Rectal smooth muscle tissue (tissue), 1 donor: ENCODE measurements around the gene MRC2.
A peak's percentile ranks its signal among the peaks of the same experiment; 100 is the strongest.
"Not testable (repeated sequence)": the region's sequence is repeated elsewhere in the genome, so short reads cannot be mapped to it uniquely, and the experiment has no call there.

Experiments
- H3K27ac ChIP-seq: one replicate; pipeline ENCODE4 v1.7.0; 2013; ENCODE audit warnings: low read depth, low read length, inconsistent platforms
- H3K27me3 ChIP-seq: one replicate; pipeline ENCODE4 v1.7.0; 2013; ENCODE audit warnings: low read length; ENCODE audit not compliant: control insufficient read depth, insufficient read depth
- H3K36me3 ChIP-seq: one replicate; pipeline ENCODE4 v1.7.0; 2013; ENCODE audit warnings: low read length; ENCODE audit not compliant: control insufficient read depth, insufficient read depth
- H3K4me1 ChIP-seq: one replicate; pipeline ENCODE4 v1.7.0; 2013; ENCODE audit warnings: low read length; ENCODE audit not compliant: control insufficient read depth, insufficient read depth
- H3K4me3 ChIP-seq: one replicate; pipeline ENCODE4 v1.7.0; 2013; ENCODE audit warnings: low read length
- H3K9ac ChIP-seq: one replicate; pipeline ENCODE4 v1.7.0; 2013; ENCODE audit warnings: low read length

MRC2 gene, protein sequence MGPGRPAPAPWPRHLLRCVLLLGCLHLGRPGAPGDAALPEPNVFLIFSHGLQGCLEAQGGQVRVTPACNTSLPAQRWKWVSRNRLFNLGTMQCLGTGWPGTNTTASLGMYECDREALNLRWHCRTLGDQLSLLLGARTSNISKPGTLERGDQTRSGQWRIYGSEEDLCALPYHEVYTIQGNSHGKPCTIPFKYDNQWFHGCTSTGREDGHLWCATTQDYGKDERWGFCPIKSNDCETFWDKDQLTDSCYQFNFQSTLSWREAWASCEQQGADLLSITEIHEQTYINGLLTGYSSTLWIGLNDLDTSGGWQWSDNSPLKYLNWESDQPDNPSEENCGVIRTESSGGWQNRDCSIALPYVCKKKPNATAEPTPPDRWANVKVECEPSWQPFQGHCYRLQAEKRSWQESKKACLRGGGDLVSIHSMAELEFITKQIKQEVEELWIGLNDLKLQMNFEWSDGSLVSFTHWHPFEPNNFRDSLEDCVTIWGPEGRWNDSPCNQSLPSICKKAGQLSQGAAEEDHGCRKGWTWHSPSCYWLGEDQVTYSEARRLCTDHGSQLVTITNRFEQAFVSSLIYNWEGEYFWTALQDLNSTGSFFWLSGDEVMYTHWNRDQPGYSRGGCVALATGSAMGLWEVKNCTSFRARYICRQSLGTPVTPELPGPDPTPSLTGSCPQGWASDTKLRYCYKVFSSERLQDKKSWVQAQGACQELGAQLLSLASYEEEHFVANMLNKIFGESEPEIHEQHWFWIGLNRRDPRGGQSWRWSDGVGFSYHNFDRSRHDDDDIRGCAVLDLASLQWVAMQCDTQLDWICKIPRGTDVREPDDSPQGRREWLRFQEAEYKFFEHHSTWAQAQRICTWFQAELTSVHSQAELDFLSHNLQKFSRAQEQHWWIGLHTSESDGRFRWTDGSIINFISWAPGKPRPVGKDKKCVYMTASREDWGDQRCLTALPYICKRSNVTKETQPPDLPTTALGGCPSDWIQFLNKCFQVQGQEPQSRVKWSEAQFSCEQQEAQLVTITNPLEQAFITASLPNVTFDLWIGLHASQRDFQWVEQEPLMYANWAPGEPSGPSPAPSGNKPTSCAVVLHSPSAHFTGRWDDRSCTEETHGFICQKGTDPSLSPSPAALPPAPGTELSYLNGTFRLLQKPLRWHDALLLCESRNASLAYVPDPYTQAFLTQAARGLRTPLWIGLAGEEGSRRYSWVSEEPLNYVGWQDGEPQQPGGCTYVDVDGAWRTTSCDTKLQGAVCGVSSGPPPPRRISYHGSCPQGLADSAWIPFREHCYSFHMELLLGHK (N-terminal part only)

DNA sequence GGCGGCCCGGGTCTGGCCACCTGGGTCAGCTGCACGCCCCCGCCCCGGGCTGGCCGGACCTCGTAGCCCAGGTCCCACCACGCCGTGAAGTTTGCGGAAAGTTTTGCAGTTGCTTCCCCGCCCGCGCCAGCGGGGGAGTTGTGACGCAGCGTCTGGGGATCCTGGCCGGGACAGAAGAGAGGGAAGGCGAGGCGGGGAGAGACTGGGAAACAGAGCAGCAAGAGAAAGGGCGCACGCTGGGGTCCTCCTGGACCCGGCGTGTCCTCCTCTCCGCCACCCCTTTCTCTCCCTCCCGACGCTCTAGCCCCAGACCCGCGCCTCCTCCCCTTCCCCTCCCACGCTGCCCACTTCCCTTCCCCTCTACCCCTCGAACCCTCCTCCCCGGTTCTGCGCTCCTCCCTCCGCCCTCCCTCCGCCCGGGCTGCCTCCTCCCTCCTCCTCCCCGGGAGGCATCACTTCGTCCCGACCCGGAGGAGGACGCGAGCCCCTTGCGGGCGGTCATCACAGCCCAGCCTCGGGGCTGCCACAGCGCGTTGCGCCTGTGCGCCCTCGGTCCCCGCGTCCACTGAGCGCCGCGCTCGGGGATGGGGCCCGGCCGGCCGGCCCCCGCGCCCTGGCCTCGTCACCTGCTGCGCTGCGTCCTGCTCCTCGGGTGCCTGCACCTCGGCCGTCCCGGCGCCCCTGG is at the start of gene MRC2:
Gene MRC2 (plus strand): TSS at position 452 of the 685 bp plus-strand sequence. CDS start 133 bp downstream, at position 585.
- Histone ChIP-seq H3K27ac (peak within 1 kb of the TSS; percentile 69), H3K27me3 (peaks cover 7% of the 10 kb centered on the region), H3K4me3 (peak within 1 kb of the TSS; percentile 63), H3K36me3 (no peaks in the 10 kb centered on the region), H3K9ac (peak within 1 kb of the TSS; percentile 11), H3K4me1 (no peaks in the 10 kb centered on the region)

DNA sequence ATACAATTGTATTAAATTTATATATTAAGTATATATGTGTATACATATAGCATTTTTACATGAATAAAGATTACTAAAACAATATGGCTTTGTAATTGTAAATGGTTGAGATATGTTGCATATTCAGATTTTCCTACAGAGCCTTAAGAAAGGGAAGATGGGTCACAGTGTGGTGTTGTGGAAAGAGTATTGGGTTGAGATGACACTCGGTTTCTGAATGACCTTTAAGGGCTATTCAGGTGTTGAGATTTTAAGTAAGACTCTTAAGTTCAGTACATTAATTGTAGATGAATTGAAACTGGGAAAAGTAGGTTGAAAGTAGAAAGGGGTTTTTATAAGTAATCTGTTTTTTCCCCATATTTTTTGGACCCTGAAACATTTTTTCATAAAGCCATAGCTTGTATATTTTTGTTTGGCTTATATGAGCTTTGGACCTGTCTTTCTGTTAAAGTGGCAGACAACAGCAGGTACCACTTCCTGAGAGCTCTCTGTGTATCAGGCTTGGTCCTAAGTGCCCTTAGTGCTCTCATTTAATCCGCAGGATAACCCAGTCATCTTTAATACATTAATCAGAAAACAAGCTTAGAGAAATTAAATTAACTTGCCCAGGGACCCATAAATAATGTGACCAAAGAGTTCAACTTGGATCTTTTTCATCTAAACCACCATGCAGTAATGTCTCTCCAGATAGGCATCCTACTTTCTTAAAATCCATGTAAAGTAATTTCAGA is 48.5 kb upstream of the MRC2 start:
- Histone ChIP-seq H3K9ac (no peak overlapping the region), H3K27ac (no peak overlapping the region), H3K4me3 (no peak overlapping the region), H3K36me3 (peaks cover 4% of the 10 kb centered on the region), H3K4me1 (no peaks in the 10 kb centered on the region), H3K27me3 (no peaks in the 10 kb centered on the region)

DNA sequence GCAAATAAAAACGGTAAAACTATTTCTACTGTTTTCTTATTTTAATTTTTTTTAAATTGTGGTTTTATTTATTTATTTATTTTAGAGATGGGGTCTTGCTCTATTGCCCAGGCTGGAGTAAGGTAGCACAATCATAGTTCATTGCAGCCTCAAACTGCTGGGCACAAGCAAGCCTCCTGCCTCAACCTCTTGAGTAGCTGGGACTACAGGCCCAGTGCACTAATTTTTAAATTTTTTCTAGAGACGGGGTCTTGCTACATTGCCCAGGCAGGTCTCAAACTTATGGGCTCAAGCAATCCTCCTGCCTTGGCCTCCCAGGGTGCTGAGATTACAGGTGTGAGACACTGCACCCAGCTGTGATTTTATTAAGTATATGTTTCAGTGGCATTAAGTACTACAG is 46.5 kb upstream of the MRC2 start:
- Histone ChIP-seq H3K36me3 (peaks cover 7% of the 10 kb centered on the region), H3K27me3 (no peaks in the 10 kb centered on the region), H3K9ac (no peak overlapping the region), H3K27ac (no peak overlapping the region), H3K4me1 (no peaks in the 10 kb centered on the region), H3K4me3 (no peak overlapping the region)

DNA sequence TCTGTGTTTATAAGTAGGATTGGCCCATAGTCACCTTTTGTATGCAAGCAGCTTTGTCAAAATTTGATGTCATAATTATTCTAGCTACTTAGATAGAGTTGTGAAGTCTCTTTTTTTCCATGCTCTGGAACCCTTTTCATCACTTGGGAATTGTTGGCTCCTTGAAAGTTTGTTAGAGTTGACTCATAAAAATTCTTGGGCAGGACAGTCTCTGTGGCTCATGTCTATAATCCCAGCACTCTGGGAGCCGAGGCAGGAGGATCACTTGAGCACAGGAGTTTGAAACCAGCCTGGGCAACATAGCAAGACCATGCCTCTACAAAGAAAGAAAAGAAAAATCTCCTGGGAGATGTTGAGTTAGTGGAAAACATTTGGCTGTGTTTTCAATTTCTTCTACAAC is 45.7 kb upstream of the MRC2 start:
- Histone ChIP-seq H3K4me3 (no peak overlapping the region), H3K27me3 (no peaks in the 10 kb centered on the region)

DNA sequence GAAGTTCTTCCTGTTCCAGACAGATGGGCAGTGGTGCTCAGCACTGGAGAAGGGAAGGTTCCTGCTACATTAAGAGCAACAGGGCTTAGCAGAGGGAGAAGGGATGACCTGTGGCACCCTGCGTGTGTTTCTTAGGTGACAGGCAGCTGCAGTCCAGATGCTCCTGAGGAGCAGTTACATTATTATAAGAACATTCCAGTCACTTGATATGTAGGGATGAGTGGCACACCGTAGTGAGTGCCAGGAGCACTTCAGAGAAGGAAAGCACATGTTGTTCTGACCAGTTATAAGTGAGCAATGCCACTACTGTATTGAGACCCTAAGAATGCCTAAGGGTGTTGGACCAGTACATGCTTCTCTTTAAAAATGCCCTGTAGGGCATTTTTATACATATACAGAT is 39.9 kb upstream of the MRC2 start:
- Histone ChIP-seq H3K27me3 (no peaks in the 10 kb centered on the region), H3K27ac (no peak overlapping the region), H3K4me1 (no peaks in the 10 kb centered on the region), H3K9ac (no peak overlapping the region), H3K36me3 (peaks cover 3% of the 10 kb centered on the region), H3K4me3 (no peak overlapping the region)

More for the DNA sequence above, 45.7 kb upstream of the MRC2 start:
- Histone ChIP-seq H3K9ac (no peak overlapping the region), H3K36me3 (peaks cover 5% of the 10 kb centered on the region), H3K4me1 (no peaks in the 10 kb centered on the region), H3K27ac (no peak overlapping the region)

DNA sequence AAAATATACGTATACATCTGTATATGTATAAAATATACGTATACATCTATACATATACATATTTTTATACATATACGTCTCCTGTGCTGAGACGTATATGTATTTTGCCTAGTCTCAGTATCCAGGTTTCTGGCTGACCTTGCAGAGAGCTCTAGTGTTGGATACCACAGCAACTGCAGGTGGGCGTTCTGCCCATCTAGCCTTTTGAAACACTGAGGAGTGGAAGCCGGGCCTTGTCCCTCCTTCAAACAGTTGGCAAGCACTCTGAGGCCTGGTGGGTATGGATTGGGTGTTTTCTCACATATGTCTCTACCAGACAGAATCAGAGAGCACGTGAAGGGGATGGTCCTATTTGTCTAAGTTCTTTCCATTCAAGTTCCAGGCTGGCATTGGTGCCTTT is 39.4 kb upstream of the MRC2 start:
- Histone ChIP-seq H3K4me3 (no peak overlapping the region), H3K36me3 (peaks cover 3% of the 10 kb centered on the region), H3K27ac (no peak overlapping the region), H3K27me3 (no peaks in the 10 kb centered on the region), H3K4me1 (no peaks in the 10 kb centered on the region), H3K9ac (no peak overlapping the region)

DNA sequence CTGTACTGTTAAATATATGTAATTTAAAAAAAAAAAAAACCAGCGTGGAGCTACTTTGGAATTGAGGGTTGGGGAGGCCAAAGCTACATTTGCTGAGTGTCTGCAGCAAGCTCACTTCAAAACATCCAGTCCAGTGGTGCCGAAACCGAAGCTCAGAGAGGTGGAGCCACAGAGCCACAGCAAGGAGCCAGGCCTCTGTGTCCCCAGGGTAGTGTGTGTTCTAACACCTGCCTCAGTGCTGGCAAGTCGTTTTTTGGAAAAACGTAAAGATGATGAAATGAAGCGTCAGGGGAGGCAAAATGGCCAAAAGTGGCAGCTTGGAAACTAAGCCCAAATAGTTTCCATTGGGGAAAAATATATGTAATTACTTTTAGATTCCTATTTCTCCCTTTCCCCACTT is 36.1 kb upstream of the MRC2 start:
- Histone ChIP-seq H3K9ac (no peak overlapping the region), H3K4me3 (no peak overlapping the region), H3K36me3 (peaks cover 5% of the 10 kb centered on the region), H3K27ac (no peak overlapping the region), H3K4me1 (no peaks in the 10 kb centered on the region), H3K27me3 (no peaks in the 10 kb centered on the region)

DNA sequence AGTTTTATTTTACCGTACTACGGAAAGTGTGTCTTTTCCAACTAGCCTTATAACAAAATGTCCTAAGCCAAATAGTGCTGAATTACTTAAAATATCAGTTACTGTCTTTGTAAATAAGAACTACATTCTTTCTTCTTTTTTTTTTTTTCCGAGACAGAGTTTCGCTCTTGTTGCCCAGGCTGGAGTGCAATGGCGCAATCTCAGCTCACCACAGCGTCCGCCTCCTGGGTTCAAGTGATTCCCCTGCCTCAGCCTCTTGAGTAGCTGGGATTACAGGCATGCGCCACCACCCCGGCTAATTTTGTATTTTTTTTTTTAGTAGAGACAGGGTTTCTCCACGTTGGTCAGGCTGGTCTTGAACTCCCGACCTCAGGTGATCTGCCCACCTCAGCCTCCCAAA is 35.6 kb upstream of the MRC2 start:
- not testable (repeated sequence) for H3K4me1 ChIP-seq, H3K9ac ChIP-seq, H3K36me3 ChIP-seq, H3K27me3 ChIP-seq, H3K4me3 ChIP-seq, H3K27ac ChIP-seq

DNA sequence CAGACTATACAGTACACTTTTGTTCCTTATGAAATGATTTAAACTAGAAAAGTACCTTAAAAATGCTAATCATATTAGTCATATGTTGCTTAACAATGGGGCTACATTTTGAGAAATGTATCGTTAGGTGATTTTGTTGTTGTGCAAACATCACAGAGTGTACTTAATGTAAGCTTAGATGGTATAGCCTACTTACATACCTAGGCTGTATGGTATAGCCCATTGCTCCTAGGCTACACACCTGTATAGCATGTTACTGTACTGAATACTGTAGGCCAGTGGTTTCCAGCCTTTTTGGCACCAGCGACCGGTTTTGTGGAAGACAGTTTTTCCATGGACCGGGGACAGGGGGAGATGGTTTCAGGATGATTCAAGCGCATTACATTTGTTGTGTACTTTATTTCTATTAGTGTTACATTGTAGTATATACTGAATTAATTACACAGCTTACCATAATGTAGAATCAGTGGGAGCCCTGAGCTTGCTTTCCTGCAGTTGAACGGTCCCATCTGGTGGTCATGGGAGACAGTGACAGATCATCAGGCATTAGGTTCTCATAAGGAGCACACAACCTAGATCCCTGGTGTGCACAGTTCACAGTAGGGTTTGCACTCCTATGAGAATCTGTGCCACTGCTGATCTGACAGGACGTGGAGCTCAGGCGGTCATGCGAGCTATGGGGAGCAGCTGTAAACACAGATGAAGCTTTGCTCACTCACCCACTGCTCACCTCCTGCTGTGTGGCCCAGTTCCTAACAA is 35.0 kb upstream of the MRC2 start:
- H3K27me3 ChIP-seq: no peaks in the 10 kb centered on the region
- no peaks in the 10 kb centered on the region for H3K4me1 ChIP-seq
- H3K27ac ChIP-seq: no peak overlapping the region
- peaks cover 14% of the 10 kb centered on the region for H3K36me3 ChIP-seq
- no peak overlapping the region for H3K9ac ChIP-seq
- no peak overlapping the region for H3K4me3 ChIP-seq

DNA sequence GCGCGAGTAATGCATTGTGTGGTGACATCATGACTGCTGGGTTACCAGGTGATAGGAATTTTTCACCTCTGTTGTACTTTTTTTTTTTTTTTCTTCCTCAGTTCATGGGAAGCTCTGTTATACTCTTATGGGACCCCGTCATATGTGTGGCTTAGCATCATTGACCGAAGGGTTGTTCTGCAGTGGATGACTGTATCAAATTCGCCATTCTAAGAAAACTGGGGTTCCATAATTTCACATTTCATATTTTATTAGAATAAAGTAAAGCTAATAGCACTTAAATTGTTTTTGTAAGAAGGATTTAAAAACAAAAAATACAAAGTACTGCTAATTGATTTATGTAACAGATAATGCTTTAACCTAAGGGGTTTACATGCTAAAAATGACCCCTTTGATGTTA is 32.0 kb upstream of the MRC2 start:
- H3K27me3 ChIP-seq: no peaks in the 10 kb centered on the region
- H3K4me1 ChIP-seq: no peaks in the 10 kb centered on the region
- H3K36me3 ChIP-seq: peaks cover 22% of the 10 kb centered on the region
- no peak overlapping the region for H3K9ac ChIP-seq
- no peak overlapping the region for H3K4me3 ChIP-seq
- H3K27ac ChIP-seq: no peak overlapping the region

DNA sequence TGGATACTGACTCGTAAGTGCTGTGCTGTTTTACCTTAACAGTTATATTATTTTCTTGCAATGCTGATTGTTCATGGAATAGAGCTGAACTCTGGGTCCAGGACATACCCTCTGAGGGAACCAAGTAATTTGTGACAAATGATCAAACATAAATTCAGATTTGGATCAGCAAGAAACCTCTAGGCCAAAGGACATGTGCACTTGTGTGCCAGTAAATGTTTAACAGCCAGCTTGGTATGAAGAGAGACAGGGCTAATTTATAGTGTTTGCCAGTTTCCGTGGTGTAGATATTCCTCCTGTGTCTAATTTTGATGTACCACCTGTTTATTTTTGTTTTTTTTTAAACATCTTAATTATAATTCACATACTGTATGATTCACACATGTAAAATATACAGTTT is 30.8 kb upstream of the MRC2 start:
- Histone ChIP-seq H3K27ac (no peak overlapping the region), H3K4me1 (no peaks in the 10 kb centered on the region), H3K9ac (no peak overlapping the region), H3K36me3 (peaks cover 24% of the 10 kb centered on the region), H3K27me3 (no peaks in the 10 kb centered on the region), H3K4me3 (no peak overlapping the region)
